GM23338 (cell line): ENCODE data around the gene SPINT1. TPM values are rescaled to one million over a fixed set of nuclear protein-coding genes. Genes with fewer than 3 reads are reported as not detected.

ENCODE experiments used
- ATAC-seq: fragments of 200-7000 bp; cut with Tn5 transposase; 3 replicates; pipeline ENCODE4 v1.9.1; 2020
- DNase-seq: peaks from one replicate; pipeline ENCODE4 v3.0.0-alpha.2; 2015; ENCODE audit warnings: low spot score
- H2AFZ ChIP-seq: fragments of 200-600 bp; sonication (generic); 2 replicates; pipeline ENCODE4 v1.8.0; 2016; ENCODE audit warnings: antibody characterized with exemption, mild to moderate bottlenecking, moderate library complexity
- H3F3A ChIP-seq: fragments of 200-600 bp; sonication (generic); replicated peaks from 2 replicates; pipeline ENCODE4 v1.8.0; 2017; ENCODE audit warnings: antibody characterized with exemption, mixed run types, low read depth
- H3K27ac ChIP-seq: fragments of 200-600 bp; sonication (generic); 2 replicates; pipeline ENCODE4 v1.6.1; 2016; ENCODE audit warnings: low read depth
- H3K27me3 ChIP-seq: fragments of 200-600 bp; sonication (generic); 2 replicates; pipeline ENCODE4 v1.8.0; 2016; ENCODE audit warnings: mild to moderate bottlenecking, mixed run types, moderate library complexity; ENCODE audit not compliant: insufficient read depth
- H3K36me3 ChIP-seq: fragments of 200-600 bp; sonication (generic); 2 replicates; pipeline ENCODE4 v1.8.0; 2016; ENCODE audit warnings: mild to moderate bottlenecking; ENCODE audit not compliant: insufficient read depth
- H3K4me1 ChIP-seq: fragments of 200-600 bp; sonication (generic); 2 replicates; pipeline ENCODE4 v1.8.0; 2016; ENCODE audit warnings: mild to moderate bottlenecking, moderate library complexity; ENCODE audit not compliant: insufficient read depth
- H3K4me2 ChIP-seq: fragments of 200-600 bp; sonication (generic); 2 replicates; pipeline ENCODE4 v1.7.1; 2017; ENCODE audit warnings: mixed run types
- H3K4me3 ChIP-seq: fragments of 200-600 bp; sonication (generic); 2 replicates; pipeline ENCODE4 v1.6.1; 2016; ENCODE audit warnings: mixed run types
- H3K79me2 ChIP-seq: fragments of 200-600 bp; sonication (generic); replicated peaks from 2 replicates; pipeline ENCODE4 v1.8.0; 2017; ENCODE audit warnings: mild to moderate bottlenecking; ENCODE audit not compliant: insufficient read depth
- H3K9me2 ChIP-seq: fragments of 200-600 bp; sonication (generic); 2 replicates; pipeline ENCODE4 v1.8.0; 2017; ENCODE audit not compliant: insufficient read depth
- H4K20me1 ChIP-seq: fragments of 200-600 bp; sonication (generic); replicated peaks from 2 replicates; pipeline ENCODE4 v1.8.0; 2017; ENCODE audit warnings: mild to moderate bottlenecking; ENCODE audit not compliant: insufficient read depth
- H3K27ac Mint-ChIP-seq: 2 replicates; pipeline ENCODE4 v1.8.0; 2020; ENCODE audit warnings: inconsistent platforms, mild to moderate bottlenecking, moderate library complexity, mixed read lengths
- H3K27me3 Mint-ChIP-seq: 3 replicates; pipeline ENCODE4 v1.8.0; 2022; ENCODE audit warnings: low read depth, mild to moderate bottlenecking, moderate library complexity, mixed read lengths, inconsistent platforms; ENCODE audit not compliant: insufficient read depth, poor library complexity
- H3K36me3 Mint-ChIP-seq: 3 replicates; pipeline ENCODE4 v1.8.0; 2021; ENCODE audit warnings: low read depth, mild to moderate bottlenecking, inconsistent platforms, moderate library complexity, mixed read lengths
- H3K4me1 Mint-ChIP-seq: 3 replicates; pipeline ENCODE4 v1.8.0; 2020; ENCODE audit warnings: mild to moderate bottlenecking, inconsistent platforms, mixed read lengths
- H3K4me3 Mint-ChIP-seq: 3 replicates; pipeline ENCODE4 v1.8.0; 2021; ENCODE audit warnings: moderate library complexity, mild to moderate bottlenecking, inconsistent platforms, mixed read lengths
- H3K9me3 Mint-ChIP-seq: 3 replicates; pipeline ENCODE4 v1.8.0; 2020; ENCODE audit warnings: moderate library complexity, mild to moderate bottlenecking, inconsistent platforms, mixed read lengths
- ETS1 ChIP-seq: IDR thresholded peaks from 2 replicates; pipeline ENCODE4 v1.6.1; 2016; ENCODE audit warnings: antibody characterized with exemption
- EZH2phosphoT487 ChIP-seq: fragments of 200-600 bp; sonication (generic); IDR thresholded peaks from one replicate; pipeline ENCODE4 v1.8.1; 2018; ENCODE audit warnings: antibody characterized with exemption; ENCODE audit not compliant: unreplicated experiment
- ZNF462 ChIP-seq: fragments of 250-450 bp; sonication (Bioruptor Pico); IDR thresholded peaks from 2 replicates; pipeline ENCODE4 v1.5.0; 2020; ENCODE audit warnings: mild to moderate bottlenecking, moderate library complexity
- polyA plus RNA-seq: library from polyadenylated mRNA; unstranded; fragments of >200 nt; fragmentation: Nextera tagmentation; extraction: Ambion mirVana; gene quantifications from 2 replicates; pipeline ENCODE4 v1.2.1, GENCODE V29; 2016
- total RNA-seq: library from RNA; depleted of rRNA; stranded (reverse); fragments of >200 nt; shearing (Covaris generic); gene quantifications from 2 replicates; pipeline ENCODE4 v1.2.3, GENCODE V29; 2014
- TF ChIP-seq, protein P1 (sequence below), 2 experiments: fragments of 200-600 bp in 1 of 2; sonication (generic) in 1 of 2; conservative IDR thresholded peaks; 2 replicates each; pipeline versions ENCODE4 v1.5.1 to v1.6.1; 2016 to 2017; ENCODE audit warnings: antibody characterized with exemption in 2 of 2, low read depth in 2 of 2, mild to moderate bottlenecking in 2 of 2, moderate library complexity in 1 of 2

SPINT1 gene
- total and polyA plus RNA-seq, 2 experiments from 2014 or later: 41.3 to 253 TPM

GRCh38 chr15:40803688-40804087 is 40.2 kb upstream of the SPINT1 start:
- Histone ChIP-seq H3K79me2 (peaks cover 32% of the 10 kb centered on the region), H3K4me1 (peaks cover 27% of the 10 kb centered on the region)
- H3K36me3 Mint-ChIP-seq: peaks cover 7% of the 10 kb centered on the region; the same call in 2 of the 3 replicates

More at GRCh38 chr15:40803688-40804087, 40.2 kb upstream of the SPINT1 start:
- peaks cover 3% of the 10 kb centered on the region; the same call in 1 of the 2 replicates for H4K20me1 ChIP-seq
- peaks cover 11% of the 10 kb centered on the region; the same call in 1 of the 2 replicates for H3F3A ChIP-seq
- H3K4me3 ChIP-seq: no peak overlapping the region
- no peaks in the 10 kb centered on the region for H3K27me3 ChIP-seq
- no peaks in the 10 kb centered on the region for H3K9me3 Mint-ChIP-seq
- peaks cover 26% of the 10 kb centered on the region for H3K4me1 Mint-ChIP-seq
- H3K27ac ChIP-seq: no peak overlapping the region
- H3K4me2 ChIP-seq: no peak overlapping the region
- no peak for ATAC-seq
- H3K9me2 ChIP-seq: no peaks in the 10 kb centered on the region
- no peak for DNase-seq
- TF ChIP-seq ZNF462 (CRISPR knock-in tag): no peak
- TF ChIP-seq ETS1: no peak
- no peak for TF ChIP-seq EZH2phosphoT487
- TF ChIP-seq, protein P1, sequence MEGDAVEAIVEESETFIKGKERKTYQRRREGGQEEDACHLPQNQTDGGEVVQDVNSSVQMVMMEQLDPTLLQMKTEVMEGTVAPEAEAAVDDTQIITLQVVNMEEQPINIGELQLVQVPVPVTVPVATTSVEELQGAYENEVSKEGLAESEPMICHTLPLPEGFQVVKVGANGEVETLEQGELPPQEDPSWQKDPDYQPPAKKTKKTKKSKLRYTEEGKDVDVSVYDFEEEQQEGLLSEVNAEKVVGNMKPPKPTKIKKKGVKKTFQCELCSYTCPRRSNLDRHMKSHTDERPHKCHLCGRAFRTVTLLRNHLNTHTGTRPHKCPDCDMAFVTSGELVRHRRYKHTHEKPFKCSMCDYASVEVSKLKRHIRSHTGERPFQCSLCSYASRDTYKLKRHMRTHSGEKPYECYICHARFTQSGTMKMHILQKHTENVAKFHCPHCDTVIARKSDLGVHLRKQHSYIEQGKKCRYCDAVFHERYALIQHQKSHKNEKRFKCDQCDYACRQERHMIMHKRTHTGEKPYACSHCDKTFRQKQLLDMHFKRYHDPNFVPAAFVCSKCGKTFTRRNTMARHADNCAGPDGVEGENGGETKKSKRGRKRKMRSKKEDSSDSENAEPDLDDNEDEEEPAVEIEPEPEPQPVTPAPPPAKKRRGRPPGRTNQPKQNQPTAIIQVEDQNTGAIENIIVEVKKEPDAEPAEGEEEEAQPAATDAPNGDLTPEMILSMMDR (conservative IDR thresholded peaks at IDR 0.05; ENCODE audit: low read depth in 2 of 2): 0 out of 4 replicates have a peak, but pooled peaks have one; percentile 12 to 22
- no peak overlapping the region for H3K4me3 Mint-ChIP-seq
- no peak overlapping the region for H3K27ac Mint-ChIP-seq
- H3K27me3 Mint-ChIP-seq: peaks cover 15% of the 10 kb centered on the region
- no peak overlapping the region for H2AFZ ChIP-seq
- H3K36me3 ChIP-seq: no peaks in the 10 kb centered on the region
